Measurements from ENCODE around the gene ITPKB. TPM values are rescaled to one million over a fixed set of nuclear protein-coding genes. Genes with fewer than 3 reads are reported as not detected.

The ITPKB gene
- total RNA-seq, 1 donor: 4.7 TPM

DNA sequence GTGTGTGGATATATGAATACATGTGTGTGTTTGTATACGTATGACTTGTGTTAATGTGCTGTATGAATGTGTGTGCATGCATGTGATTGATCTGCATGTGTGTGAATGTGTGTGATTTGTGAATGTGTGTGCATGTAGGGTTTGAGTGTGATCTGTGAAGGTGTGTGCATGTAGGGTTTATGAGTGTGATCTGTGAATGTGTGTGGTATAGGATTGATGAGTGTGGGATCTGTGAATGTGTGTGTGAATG, 102.3 kb downstream of the ITPKB start:
- DNase-seq (ENCODE audit: low read depth): no peak
- TF ChIP-seq, protein P1, sequence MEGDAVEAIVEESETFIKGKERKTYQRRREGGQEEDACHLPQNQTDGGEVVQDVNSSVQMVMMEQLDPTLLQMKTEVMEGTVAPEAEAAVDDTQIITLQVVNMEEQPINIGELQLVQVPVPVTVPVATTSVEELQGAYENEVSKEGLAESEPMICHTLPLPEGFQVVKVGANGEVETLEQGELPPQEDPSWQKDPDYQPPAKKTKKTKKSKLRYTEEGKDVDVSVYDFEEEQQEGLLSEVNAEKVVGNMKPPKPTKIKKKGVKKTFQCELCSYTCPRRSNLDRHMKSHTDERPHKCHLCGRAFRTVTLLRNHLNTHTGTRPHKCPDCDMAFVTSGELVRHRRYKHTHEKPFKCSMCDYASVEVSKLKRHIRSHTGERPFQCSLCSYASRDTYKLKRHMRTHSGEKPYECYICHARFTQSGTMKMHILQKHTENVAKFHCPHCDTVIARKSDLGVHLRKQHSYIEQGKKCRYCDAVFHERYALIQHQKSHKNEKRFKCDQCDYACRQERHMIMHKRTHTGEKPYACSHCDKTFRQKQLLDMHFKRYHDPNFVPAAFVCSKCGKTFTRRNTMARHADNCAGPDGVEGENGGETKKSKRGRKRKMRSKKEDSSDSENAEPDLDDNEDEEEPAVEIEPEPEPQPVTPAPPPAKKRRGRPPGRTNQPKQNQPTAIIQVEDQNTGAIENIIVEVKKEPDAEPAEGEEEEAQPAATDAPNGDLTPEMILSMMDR (IDR thresholded peaks at IDR 0.05; ENCODE audit: insufficient read depth, low read depth, low read length): no peak
- no peak overlapping the region for H3K4me3 ChIP-seq (ENCODE audit: low read depth, low read length)

DNA sequence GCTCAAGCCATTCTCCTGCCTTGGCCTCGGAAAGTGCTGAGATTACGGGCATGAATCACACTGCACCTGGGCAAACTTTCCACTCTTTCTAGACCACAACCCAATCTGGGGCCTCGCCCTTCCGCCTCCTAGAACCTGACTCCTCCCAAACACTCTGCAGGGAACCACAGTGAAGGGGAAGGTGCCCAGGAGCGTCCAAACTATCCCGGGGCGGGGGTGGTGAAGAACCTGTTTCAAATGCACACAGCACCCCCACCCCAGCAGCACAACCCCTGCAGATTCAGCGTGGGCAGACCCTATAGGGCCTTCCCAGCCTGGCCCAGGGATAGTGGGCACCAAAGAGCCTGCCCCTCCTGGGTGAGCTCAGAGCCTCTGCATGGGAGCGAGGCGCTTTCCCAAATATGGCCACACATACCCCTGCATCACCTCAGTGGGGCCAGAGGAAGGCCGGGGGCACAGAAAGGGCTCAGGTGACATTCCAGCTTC, 103.6 kb downstream of the ITPKB start:
- no peak for DNase-seq (ENCODE audit: low read depth)
- TF ChIP-seq, protein P1 (IDR thresholded peaks at IDR 0.05; ENCODE audit: insufficient read depth, low read depth, low read length): no peak
- no peak overlapping the region for H3K4me3 ChIP-seq (ENCODE audit: low read depth, low read length)

DNA sequence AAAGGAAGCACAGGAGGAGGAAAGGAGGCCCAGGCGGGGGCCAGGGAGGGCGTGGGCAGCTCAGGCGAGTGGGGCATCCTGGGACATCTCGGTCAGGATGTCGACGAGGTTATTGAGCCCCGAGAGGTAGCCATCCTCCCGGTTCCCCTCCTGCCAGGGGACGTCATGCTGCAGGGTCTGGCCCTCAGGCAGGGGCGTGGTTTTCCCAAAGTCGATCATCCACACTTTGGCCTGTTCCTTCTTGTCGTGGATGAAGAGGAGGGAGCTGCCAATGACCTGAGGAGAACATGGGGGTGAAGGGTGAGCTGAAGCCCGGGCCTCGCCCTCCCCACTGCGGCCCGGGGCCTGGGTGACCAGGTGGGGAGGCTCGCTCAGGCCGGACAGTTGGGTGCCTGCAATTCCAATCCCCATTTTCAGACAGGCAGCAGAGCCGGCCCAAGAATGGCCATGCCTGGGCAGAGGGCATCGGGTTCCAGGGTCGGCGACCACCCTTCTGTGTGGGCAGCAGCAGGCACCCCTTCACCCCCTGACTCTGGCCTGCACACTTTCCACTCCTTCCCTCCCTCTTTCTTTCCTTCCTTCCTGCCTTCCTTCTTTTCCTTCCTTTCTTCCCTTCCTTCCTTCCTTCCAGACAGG, 104.4 kb downstream of the ITPKB start:
- DNase-seq (ENCODE audit: low read depth): no peak
- no peak overlapping the region for H3K4me3 ChIP-seq (ENCODE audit: low read depth, low read length)
- TF ChIP-seq, protein P1 (IDR thresholded peaks at IDR 0.05; ENCODE audit: insufficient read depth, low read depth, low read length): no peak

DNA sequence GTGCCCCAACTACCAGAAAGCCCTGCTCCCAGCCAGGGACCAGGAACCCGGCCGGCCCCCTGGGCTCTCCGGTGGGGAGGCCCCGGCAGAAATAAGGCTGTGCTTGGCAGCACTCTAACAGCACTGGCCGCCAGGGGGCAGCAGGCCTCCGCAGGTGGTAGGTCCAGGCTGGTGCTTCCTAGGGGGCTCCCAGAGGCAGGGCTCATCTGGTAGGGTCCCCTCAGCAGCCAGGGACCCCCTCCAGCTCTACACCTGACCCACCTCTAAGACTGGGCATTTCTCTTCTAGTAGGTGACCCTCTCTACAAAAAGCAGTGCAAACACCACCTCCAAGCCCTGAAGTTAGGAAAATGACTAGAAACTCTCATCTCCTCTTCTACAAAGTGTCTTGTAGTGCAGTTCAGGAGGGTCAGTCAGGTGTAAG, 104.9 kb downstream of the ITPKB start:
- DNase-seq (ENCODE audit: low read depth): peak; percentile 69
- TF ChIP-seq, protein P1 (IDR thresholded peaks at IDR 0.05; ENCODE audit: insufficient read depth, low read depth, low read length): peak; percentile 93
- H3K4me3 ChIP-seq (ENCODE audit: low read depth, low read length): no peak overlapping the region

DNA sequence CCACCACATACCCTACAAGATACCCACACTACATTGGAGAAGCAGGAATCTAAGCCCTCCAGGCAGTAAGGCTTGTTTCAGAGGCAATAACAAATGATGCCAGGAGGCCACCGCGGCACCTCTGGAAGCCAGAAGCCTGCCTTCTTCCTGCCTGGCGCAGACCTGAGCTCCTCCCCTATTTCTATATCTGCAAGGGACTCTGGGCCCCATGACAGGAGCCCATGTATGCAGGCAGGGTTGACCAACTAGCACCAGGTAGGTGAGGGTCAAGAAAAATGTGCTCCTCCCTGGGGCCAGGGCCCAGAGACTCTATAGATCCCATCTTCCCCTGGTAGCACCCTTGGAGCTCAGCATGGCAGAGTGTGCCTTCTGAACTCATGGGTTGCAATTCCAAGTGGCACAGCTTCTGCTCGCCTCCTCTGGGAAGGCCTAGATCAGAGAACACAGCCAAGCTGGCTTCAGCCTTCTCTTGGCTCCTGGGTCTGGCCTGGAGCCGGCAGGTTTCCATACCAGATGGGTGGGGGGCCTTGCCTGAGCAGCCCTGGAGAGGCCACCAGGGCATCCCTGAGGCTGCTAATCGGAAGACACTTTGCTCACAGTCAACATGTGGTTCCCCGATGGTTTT, 105.4 kb downstream of the ITPKB start:
- no peak for DNase-seq (ENCODE audit: low read depth)
- H3K4me3 ChIP-seq (ENCODE audit: low read depth, low read length): no peak overlapping the region
- TF ChIP-seq, protein P1 (IDR thresholded peaks at IDR 0.05; ENCODE audit: insufficient read depth, low read depth, low read length): no peak

DNA sequence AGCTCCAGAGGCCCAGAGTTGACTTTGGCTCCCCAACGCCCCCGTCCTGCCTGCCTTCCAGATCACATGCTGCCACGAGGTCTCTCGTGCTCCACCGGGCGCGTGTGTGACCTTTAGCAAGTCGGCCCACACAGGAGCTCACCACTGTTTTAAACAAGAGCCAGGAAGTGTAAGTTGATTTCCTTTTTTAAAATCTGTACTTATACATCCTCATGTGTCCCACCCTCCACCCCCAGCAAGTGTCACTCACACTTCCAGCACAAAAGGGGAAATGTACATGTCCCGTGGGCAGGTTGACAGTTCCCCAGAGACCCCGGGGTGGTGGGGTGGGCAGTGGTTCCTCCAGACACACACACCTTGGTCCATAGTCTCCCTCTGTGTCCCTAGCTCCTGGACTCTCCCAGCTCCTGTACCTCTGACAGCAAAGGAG, 106.1 kb downstream of the ITPKB start:
- TF ChIP-seq, protein P1 (IDR thresholded peaks at IDR 0.05; ENCODE audit: insufficient read depth, low read depth, low read length): no peak
- no peak for DNase-seq (ENCODE audit: low read depth)
- H3K4me3 ChIP-seq (ENCODE audit: low read depth, low read length): no peak overlapping the region

All from fibroblast of villous mesenchyme (primary cell).